Measurements from ENCODE around the gene LBH. TPM values are rescaled to one million over a fixed set of nuclear protein-coding genes. Genes with fewer than 3 reads are reported as not detected.
A peak's percentile ranks its signal among the peaks of the same experiment; 100 is the strongest.

Gene LBH
- total RNA-seq, 2 experiments from 2014 or later = 3.0 to 3.7 TPM

- TF ChIP-seq CTCF (conservative IDR thresholded peaks at IDR 0.05; ENCODE audit: low read length) (no peak), EZH2phosphoT487 (IDR thresholded peaks at IDR 0.05; ENCODE audit: borderline replicate concordance, low read depth, low read length) (no peak; the same call in none of the 2 replicates)
- intact Hi-C loops (cut with micrococcal nuclease; ENCODE audit: unreplicated experiment) = no loop called here
- no peaks in the 10 kb centered on the region for H3K36me3 ChIP-seq (ENCODE audit: insufficient read depth, low read length)
- POLR2A ChIA-PET = interaction anchor here (0.5 kb wide), 1 partner anchor 421 kb away, joined by 5 read pairs; no protein-coding TSS in a partner anchor
- H3K9me2 ChIP-seq (ENCODE audit: insufficient read depth, low read length) = no peaks in the 10 kb centered on the region
- H3K9me3 ChIP-seq (ENCODE audit: low read length) = no peaks in the 10 kb centered on the region
- peak overlapping the region; percentile 81 for H3K4me2 ChIP-seq (ENCODE audit: low read length)
- DNase-seq (ENCODE audit: low spot score) = peak; percentile 24
- H4K20me1 ChIP-seq (ENCODE audit: insufficient read depth, low read length) = no peaks in the 10 kb centered on the region
- CTCF ChIA-PET (ENCODE audit: unreplicated experiment) = interaction anchor here (0.6 to 2.3 kb wide), 3 partner anchors 35 to 103 kb away, joined by 3 to 9 read pairs (median 4); no protein-coding TSS in a partner anchor
- peak overlapping the region; percentile 39 for H2AFZ ChIP-seq (ENCODE audit: low read length)
- H3K79me2 ChIP-seq (ENCODE audit: insufficient read depth, low read depth, low read length) = no peaks in the 10 kb centered on the region
- no TSS peak for BruUV-seq (replicated peaks)
- H3K4me1 ChIP-seq (ENCODE audit: insufficient read depth, low read length, poor library complexity, severe bottlenecking) = peaks cover 21% of the 10 kb centered on the region
- H3K27ac ChIP-seq (ENCODE audit: low read depth, low read length, poor library complexity, severe bottlenecking) = no peak overlapping the region
- H3K4me3 ChIP-seq (ENCODE audit: low read depth, low read length, poor library complexity, severe bottlenecking) = peak overlapping the region; percentile 67
Observed at GRCh38 chr2:30231996-30232800, 864 bp downstream of the LBH start.

GRCh38 chr2:30232801-30233130, 1.4 kb downstream of the LBH start:
- intact Hi-C loops (cut with micrococcal nuclease; ENCODE audit: unreplicated experiment) = no loop called here
- H3K4me2 ChIP-seq (ENCODE audit: low read length) = peak overlapping the region; percentile 81; the same call in 1 of the 2 replicates
- no peak for DNase-seq (ENCODE audit: low spot score)
- no peak overlapping the region for H2AFZ ChIP-seq (ENCODE audit: low read length)
- H3K27ac ChIP-seq (ENCODE audit: low read depth, low read length, poor library complexity, severe bottlenecking) = no peak overlapping the region
- H3K4me3 ChIP-seq (ENCODE audit: low read depth, low read length, poor library complexity, severe bottlenecking) = peak overlapping the region; percentile 67
- H3K9me3 ChIP-seq (ENCODE audit: low read length) = no peaks in the 10 kb centered on the region
- no TSS peak for BruUV-seq (replicated peaks)
- no peaks in the 10 kb centered on the region for H3K9me2 ChIP-seq (ENCODE audit: insufficient read depth, low read length)
- H3K4me1 ChIP-seq (ENCODE audit: insufficient read depth, low read length, poor library complexity, severe bottlenecking) = peaks cover 21% of the 10 kb centered on the region
- no peaks in the 10 kb centered on the region for H3K79me2 ChIP-seq (ENCODE audit: insufficient read depth, low read depth, low read length)
- H3K36me3 ChIP-seq (ENCODE audit: insufficient read depth, low read length) = no peaks in the 10 kb centered on the region
- ChIA-PET CTCF (ENCODE audit: unreplicated experiment) (interaction anchor here (2.3 kb wide), 1 partner anchor 102 kb away, joined by 9 read pairs; no protein-coding TSS in a partner anchor), POLR2A (interaction anchor here (0.5 kb wide), 1 partner anchor 421 kb away, joined by 5 read pairs; no protein-coding TSS in a partner anchor)
- no peaks in the 10 kb centered on the region for H4K20me1 ChIP-seq (ENCODE audit: insufficient read depth, low read length)
- TF ChIP-seq CTCF (conservative IDR thresholded peaks at IDR 0.05; ENCODE audit: low read length) (no peak), EZH2phosphoT487 (IDR thresholded peaks at IDR 0.05; ENCODE audit: borderline replicate concordance, low read depth, low read length) (no peak)

All from OCI-LY7 (cell line).